T47D (cell line): ENCODE measurements around the gene DACH1.

ENCODE experiments used
- DNase-seq, 2 experiments: peaks; one replicate each; pipeline versions ENCODE4 v3.0.0 to v3.0.0-alpha.2; 2011 to 2012; ENCODE audit warnings: low read depth in 1 of 2, low spot score in 1 of 2
- JUND ChIP-seq: IDR thresholded peaks from 2 replicates; pipeline ENCODE4 v1.6.1; 2012; ENCODE audit warnings: low read depth
- in situ Hi-C: cut with HindIII; loops from 2 replicates; pipeline ENCODE4 v1.10.0; 2016; ENCODE audit warnings: low sequenced_read_pairs, low pct_unique_long_range_greater_than_20kb

DACH1 gene

DNA sequence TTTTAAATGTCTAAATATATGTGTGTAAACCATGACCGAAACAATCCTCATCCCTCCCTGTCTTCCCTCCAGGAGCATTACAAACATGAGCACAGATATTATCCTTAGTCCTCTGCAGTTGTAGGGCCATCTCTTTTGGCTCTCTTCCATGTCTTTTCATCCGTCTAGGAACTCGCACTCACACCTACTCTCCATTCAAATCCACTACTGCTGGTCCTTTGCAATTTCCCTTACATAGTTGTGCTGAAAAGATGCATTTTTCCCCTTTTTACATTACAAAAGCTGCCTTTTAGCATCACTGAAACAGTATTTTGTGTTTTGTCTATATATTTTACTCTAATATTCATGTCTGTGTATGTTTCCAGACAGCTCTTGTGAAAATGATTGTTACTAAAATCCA, 237.8 kb downstream of the DACH1 start:
- in situ Hi-C loops: no loop called here
- no peak for TF ChIP-seq JUND
- DNase-seq: no peak

DNA sequence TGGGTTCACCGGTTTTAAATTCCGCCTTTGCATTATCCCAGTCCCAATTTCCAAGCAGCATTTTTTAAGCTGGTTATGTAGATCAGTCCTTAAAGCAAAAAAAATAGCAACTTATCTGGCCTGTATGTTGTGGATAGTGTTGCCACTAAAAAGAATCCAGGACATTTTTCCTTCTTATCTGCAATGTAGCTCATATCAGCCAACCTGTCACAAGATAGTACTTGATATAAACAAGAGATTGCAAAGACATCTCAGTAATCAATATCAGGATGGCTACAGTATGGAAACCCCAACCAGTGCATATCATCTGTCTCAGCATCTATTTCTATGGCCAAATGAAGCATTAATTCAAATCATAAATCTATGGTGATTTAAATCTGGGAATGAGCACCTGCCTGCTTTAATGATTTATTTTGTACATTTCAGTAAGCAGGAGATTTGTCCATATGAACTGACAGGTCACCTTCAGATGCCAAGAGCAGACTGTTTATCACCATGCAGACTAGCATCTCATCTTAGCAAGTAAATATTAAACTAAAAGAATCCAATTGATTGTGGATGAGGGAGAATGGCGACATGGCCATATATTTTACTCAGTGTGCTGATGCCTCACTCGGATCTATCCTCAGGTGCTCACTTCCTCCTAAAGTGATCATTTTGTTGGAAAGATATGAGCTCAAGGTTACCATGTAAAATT, 240.4 kb downstream of the DACH1 start:
- no peak for TF ChIP-seq JUND
- no peak for DNase-seq
- in situ Hi-C loops: no loop called here

DNA sequence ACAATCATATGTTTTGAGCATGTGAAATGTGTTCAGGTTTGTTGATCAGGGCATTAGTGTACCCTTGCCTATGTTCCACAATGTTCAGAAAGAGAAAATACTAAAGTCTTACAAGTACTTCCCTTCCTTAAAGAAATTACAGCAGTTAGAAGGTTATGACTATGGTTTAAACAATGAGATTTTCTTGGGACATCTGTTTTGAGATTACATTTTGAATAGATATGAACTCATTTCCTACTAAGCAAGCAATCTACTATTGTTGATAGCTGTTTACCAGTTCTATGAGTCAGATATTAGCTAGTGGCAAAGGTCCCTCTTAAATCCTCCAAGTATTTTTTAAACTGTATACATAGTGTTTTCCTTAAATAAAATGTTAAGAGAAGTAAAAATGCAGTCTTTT, 241.3 kb downstream of the DACH1 start:
- DNase-seq: no peak
- in situ Hi-C loops: no loop called here
- TF ChIP-seq JUND: no peak

DNA sequence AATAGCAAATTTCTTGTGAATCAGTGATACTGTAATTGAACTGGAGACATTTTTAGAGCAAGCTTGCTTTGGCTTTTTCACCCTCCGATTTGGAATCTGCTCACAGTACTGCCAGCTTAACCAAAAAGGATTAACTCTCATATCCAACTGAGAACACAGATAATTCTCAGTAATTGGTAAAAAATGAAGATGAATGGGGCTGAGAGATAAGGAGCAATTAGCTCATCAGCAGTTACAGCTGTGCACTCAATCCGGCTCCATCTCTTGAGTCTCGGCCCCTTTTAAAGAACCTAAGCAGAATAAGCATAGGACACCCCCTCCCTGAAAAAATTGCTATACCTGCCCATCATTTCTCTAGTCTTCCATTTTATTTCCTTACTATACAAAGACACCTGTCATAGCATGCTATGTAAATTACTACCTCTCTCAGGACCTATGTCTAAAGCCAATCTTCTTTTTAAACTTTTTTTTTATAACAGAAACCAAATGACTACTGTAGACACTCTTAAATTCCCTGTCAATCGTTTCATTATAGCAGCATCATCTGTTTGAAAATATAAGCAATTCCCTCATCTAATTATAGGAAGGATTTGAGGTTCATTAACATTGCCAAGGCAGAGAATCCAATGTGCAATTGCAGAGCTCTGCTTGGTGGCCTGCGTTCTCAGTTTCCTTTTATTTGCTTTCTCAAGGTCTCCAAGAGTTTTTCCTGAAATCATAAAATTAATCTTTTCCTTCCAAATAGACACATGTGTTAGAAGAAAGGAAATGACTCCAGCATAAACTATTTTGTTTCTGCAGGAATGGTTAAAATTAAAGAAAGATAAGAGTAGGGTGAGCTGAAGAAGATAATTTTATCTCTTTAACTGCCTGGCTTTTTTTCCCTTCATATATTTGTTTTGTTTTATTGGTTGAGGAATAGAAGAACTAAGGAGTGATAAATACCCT, 242.1 kb downstream of the DACH1 start:
- in situ Hi-C loops: no loop called here
- DNase-seq: no peak
- no peak for TF ChIP-seq JUND

DNA sequence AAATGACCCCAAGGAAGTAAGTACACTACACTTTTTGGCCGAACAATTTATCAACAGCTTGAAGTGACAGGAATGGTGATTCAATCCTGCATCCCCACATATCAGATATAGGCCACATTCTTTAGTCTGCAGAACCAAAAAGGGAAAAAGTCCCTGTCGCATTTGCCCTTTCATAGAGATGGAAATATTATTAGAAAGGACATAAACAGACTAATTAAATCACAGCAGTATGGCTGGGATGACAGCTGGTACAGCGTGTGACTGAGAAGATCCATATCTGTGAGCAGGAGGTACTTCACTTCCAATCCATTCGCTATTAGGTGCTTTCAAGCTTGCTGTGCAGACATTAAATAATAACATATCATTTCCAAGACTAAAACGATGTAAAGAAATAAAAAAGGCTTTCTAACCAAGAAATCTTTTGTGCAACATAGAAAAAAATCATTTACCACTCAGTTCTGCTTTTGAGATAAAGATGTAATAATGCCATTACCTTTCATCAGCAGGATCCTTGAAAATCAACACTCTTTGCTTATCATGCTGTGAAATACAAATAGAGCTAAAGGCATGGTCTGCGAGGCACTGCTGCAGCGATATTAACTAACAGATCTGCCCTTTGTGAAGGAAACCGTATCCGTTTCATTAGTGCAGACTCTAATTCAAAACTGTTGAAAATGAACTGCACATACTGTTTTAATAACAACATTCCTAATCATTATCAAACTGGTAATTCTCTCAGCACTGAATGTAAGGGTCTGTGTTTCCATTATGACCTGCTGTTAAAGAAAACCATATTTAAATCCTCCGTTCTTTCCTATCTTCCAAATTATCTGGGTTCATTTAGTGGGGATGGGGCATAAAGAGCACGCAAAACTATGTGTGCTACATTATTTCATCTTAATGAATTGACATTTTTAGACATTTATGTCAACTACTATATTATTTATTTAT, 245.6 kb downstream of the DACH1 start:
- in situ Hi-C loops: no loop called here
- no peak for DNase-seq
- TF ChIP-seq JUND: no peak

DNA sequence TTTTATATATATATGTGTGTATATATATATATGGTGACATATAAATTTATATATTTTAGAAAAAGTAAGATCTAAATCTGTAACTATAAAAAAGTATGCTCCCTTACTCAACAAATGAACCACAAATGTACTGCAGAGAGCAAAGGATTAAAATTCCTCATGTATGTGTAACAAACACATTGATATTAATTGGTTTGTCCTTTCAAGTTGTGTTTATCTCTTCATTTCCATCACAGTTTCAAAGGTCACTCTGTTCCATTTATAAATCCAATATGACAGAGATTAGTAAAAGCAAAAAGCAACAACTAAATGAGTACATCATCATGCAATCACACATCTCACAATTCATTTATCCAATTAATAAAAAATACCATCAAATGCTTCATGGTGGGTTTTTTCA, 247.9 kb downstream of the DACH1 start:
- TF ChIP-seq JUND: no peak
- in situ Hi-C loops: no loop called here
- DNase-seq: no peak

DNA sequence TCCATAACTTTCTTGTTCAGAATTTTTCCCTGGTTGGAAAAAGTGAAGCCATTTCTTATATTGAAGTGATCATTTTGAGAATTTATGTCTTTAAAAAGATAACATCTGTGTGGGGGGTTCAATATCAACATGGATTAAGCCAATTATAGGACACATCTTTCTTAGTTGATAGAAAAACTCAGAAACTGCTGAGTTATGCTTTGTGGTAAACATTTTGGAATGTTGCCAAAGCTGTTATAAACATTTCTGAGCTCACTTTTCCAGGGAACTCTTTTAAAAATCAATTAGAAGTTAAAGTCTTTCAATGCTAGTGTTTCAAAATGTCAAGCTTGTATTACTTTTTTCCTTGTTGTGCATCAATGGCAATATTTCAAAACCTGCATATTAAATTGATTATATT, 248.8 kb downstream of the DACH1 start:
- no peak for DNase-seq
- in situ Hi-C loops: no loop called here
- TF ChIP-seq JUND: no peak

DNA sequence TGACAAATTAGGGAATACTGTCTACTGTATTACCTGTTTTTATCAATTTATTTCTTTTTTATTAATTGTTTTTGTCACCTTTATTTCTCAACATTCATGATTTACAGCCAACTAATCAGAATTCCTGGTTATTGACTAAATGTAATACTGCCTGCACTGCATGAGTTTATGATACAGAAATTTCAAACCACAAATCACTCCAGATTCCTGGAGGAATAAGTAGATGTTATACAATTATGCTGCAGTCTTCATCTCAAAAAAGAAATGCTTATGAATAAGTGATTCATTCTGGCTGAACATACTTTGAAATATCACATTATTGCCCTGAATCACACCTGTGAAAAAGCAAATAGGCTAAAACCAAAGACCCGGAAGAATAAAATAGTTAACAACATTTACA, 249.7 kb downstream of the DACH1 start:
- no peak for DNase-seq
- in situ Hi-C loops: no loop called here
- no peak for TF ChIP-seq JUND

DNA sequence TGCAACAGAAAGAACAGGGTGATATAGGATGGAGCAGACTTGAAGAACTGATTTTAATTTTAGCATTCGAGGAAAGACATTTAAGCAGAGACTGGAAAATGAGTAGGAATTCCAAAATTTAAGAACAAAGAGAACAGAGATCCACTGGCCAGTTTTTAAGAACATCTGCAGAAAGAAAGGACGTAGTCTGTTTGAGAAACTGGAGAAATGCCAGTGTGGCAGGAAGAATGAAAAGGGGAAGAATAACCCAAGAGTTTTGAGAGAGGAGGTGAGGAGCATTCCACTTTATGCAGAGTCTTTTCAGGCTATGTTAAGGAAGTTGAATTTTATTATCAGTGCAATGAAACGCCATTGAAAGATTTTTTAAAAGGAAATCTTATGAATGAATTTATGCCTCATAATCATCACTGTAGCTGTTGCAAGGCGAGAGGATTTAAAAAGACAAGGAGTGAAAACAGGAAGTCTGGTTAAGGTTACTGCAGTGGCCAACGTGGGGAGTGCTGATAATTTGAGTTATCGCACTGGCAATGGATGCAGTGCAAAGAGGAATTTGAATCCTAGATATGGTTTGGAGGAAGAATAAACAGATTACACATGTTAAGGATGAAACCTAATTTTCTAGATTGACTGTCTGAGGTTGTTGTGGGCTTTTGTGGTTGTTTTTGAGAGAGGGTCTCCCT, 253.8 kb downstream of the DACH1 start:
- in situ Hi-C loops: no loop called here
- TF ChIP-seq JUND: no peak
- no peak for DNase-seq

DNA sequence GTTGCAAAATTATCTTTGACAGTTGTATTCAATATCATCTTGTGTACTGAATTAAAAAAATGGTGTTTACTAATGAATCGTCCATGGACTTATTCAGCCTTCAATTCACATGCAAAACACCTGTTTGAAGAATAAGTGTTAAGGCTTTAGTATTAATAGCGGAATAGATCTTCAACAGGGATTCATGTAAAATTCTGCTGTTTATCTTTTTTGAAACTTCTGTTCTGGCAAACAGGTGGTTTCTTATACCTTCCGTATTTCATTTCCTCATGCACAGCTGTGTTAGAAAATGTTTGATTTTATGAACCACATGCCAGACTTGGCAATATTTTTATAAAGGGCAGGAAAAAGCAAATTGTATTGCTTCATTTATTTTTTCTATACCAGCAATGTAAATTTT, 255.7 kb downstream of the DACH1 start:
- no peak for TF ChIP-seq JUND
- in situ Hi-C loops: no loop called here
- DNase-seq: no peak

DNA sequence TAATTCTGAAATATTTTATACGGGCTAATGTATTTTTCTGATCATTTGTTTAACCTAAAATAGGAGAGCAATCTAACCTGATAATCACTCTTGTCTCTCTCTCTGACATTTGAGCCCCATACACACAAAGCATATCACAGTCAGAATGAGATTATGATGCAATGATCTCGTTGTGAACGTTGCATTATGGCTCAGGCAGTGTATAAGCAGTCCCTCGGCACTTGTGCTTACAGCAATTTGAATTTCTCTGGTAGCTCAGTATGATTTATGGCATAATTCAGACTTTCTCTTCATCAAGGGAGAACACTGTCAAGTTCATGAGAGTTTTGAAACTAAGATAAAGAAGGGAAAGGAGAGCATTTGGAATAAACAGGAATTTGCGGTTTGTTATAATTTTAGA, 256.1 kb downstream of the DACH1 start:
- no peak for TF ChIP-seq JUND

DNA sequence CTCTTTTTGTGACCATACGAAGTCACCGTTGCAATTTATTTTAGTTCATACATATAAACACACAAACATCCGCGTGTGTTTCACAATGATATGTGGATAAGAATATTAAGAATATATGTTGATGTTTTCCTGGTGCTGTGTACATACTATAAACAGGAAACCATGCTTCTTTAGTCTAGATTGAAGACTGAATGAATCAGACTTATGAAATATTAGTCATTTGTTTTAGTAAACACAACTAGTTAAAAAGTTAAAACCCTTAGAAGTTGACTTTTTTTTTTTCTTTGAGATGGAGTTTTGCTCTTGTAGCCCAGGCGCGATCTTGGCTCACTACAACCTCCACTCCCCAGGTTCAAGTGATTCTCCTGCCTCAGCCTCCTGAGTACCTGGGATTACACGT, 257.7 kb downstream of the DACH1 start:
- in situ Hi-C loops: no loop called here
- TF ChIP-seq JUND: no peak
- no peak for DNase-seq

More for the DNA sequence above, 256.1 kb downstream of the DACH1 start:
- in situ Hi-C loops: no loop called here
- no peak for DNase-seq
